Measurements from ENCODE around the gene RNU7-1. TPM values are rescaled to one million over a fixed set of nuclear protein-coding genes. Genes with fewer than 3 reads are reported as not detected.
A peak's percentile ranks its signal among the peaks of the same experiment; 100 is the strongest.

RNU7-1 gene
- total RNA-seq, 4 donors from 2014 or later = not detected

- peak; percentile 57 for ATAC-seq (ENCODE audit: low FRiP score)
- no peak for TF ChIP-seq CTCF (IDR thresholded peaks at IDR 0.05)
- no peak for DNase-seq (ENCODE audit: low spot score)
These were observed 2.7 kb downstream of the RNU7-1 start for GRCh38 chr12:6946033-6946919.

- ATAC-seq (ENCODE audit: low FRiP score) = no peak
These were observed 3.3 kb downstream of the RNU7-1 start for GRCh38 chr12:6946920-6947374.

GRCh38 chr12:6947615-6948014, 4.0 kb downstream of the RNU7-1 start:
- DNase-seq (ENCODE audit: low spot score) = no peak
- ATAC-seq (ENCODE audit: low FRiP score) = no peak

More at GRCh38 chr12:6946920-6947374, 3.3 kb downstream of the RNU7-1 start:
- DNase-seq (ENCODE audit: low spot score) = no peak
- TF ChIP-seq CTCF (IDR thresholded peaks at IDR 0.05) = no peak

GRCh38 chr12:6948873-6949594, 5.4 kb downstream of the RNU7-1 start:
- no peak for TF ChIP-seq CTCF (IDR thresholded peaks at IDR 0.05)
- ATAC-seq (ENCODE audit: low FRiP score) (no peak), DNase-seq (ENCODE audit: low spot score) (no peak)

More at GRCh38 chr12:6947615-6948014, 4.0 kb downstream of the RNU7-1 start:
- TF ChIP-seq CTCF (IDR thresholded peaks at IDR 0.05) = no peak

- DNase-seq (ENCODE audit: low spot score) (no peak), ATAC-seq (ENCODE audit: low FRiP score) (no peak)
- TF ChIP-seq CTCF (IDR thresholded peaks at IDR 0.05) = no peak
These were observed 6.8 kb downstream of the RNU7-1 start for GRCh38 chr12:6950401-6950801.

- no peak for ATAC-seq (ENCODE audit: low FRiP score)
- no peak for DNase-seq (ENCODE audit: low spot score)
- TF ChIP-seq CTCF (IDR thresholded peaks at IDR 0.05) = no peak
These were observed 7.4 kb downstream of the RNU7-1 start, which contains the start of gene PTPN6 for GRCh38 chr12:6950811-6951540. PTPN6 (plus strand) TSS chr12:6951356; CDS start chr12:6951513, 157 bp downstream.
